Vagina (tissue), 2 donors: ENCODE data around the gene MPHOSPH8.

Source experiments
- POLR2A ChIP-seq, 2 donors: fragments of 450-650 bp; IDR thresholded peaks; one replicate each; pipeline ENCODE4 v1.6.1; 2017; ENCODE audit warnings: antibody characterized with exemption in 2 of 2, mild to moderate bottlenecking in 2 of 2, moderate library complexity in 2 of 2
- POLR2AphosphoS5 ChIP-seq, 2 donors: sonication (generic); formaldehyde crosslinking; IDR thresholded peaks; one replicate each; pipeline ENCODE4 v1.9.0; 2017; ENCODE audit warnings: antibody characterized with exemption in 2 of 2, mild to moderate bottlenecking in 2 of 2, low read depth in 1 of 2; ENCODE audit not compliant: insufficient read depth in 1 of 2
- TF ChIP-seq, protein P1 (sequence below), 3 experiments: fragments of 450-650 bp in 2 of 3; fragments of 200-600 bp in 1 of 3; sonication (generic) in 1 of 3; IDR thresholded peaks; one replicate each; pipeline ENCODE4 v1.5.1; 2017 to 2019; ENCODE audit warnings: antibody characterized with exemption in 3 of 3, mild to moderate bottlenecking in 2 of 3, moderate library complexity in 2 of 3

DNA sequence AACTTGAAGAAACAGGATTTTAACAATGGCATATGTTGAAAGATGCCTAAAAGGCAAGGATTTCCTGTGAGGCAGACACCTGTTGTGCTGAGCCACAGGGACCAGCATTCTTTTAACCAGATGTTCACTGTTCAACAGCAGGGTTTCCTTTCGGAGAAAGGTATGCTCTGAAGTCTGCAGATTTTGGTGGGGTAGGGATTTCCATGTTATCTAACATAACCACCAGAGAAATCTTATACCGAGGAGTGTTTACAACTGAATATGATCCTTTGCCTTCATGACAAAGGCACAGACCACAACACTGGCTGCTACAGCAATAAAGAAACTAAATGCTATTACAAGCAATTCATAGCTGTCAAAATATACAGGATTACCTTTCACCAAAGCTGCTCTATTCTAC is 48.1 kb downstream of the MPHOSPH8 start:
- TF ChIP-seq, protein P1, sequence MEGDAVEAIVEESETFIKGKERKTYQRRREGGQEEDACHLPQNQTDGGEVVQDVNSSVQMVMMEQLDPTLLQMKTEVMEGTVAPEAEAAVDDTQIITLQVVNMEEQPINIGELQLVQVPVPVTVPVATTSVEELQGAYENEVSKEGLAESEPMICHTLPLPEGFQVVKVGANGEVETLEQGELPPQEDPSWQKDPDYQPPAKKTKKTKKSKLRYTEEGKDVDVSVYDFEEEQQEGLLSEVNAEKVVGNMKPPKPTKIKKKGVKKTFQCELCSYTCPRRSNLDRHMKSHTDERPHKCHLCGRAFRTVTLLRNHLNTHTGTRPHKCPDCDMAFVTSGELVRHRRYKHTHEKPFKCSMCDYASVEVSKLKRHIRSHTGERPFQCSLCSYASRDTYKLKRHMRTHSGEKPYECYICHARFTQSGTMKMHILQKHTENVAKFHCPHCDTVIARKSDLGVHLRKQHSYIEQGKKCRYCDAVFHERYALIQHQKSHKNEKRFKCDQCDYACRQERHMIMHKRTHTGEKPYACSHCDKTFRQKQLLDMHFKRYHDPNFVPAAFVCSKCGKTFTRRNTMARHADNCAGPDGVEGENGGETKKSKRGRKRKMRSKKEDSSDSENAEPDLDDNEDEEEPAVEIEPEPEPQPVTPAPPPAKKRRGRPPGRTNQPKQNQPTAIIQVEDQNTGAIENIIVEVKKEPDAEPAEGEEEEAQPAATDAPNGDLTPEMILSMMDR (IDR thresholded peaks at IDR 0.05) = no peak
- no peak for TF ChIP-seq POLR2A (IDR thresholded peaks at IDR 0.05)
- TF ChIP-seq POLR2AphosphoS5 (IDR thresholded peaks at IDR 0.05; ENCODE audit: insufficient read depth in 1 of 2, low read depth in 1 of 2) = no peak
